HEK293T (cell line): ENCODE data around the gene SYNM.

ENCODE experiments used
- ARNT ChIP-seq: fragments of 450-650 bp; IDR thresholded peaks from 2 replicates; pipeline ENCODE4 v1.6.1; 2017; ENCODE audit warnings: mild to moderate bottlenecking
- BHLHE40 ChIP-seq: fragments of 450-650 bp; IDR thresholded peaks from 2 replicates; pipeline ENCODE4 v1.6.1; 2016; ENCODE audit warnings: mild to moderate bottlenecking, moderate library complexity, borderline replicate concordance
- ELF4 ChIP-seq: fragments of 450-650 bp; IDR thresholded peaks from 2 replicates; pipeline ENCODE4 v1.6.1; 2017; ENCODE audit warnings: antibody characterized with exemption
- FOXA1 ChIP-seq: fragments of 450-650 bp; IDR thresholded peaks from 2 replicates; pipeline ENCODE4 v1.6.1; 2016; ENCODE audit warnings: mild to moderate bottlenecking
- FOXK2 ChIP-seq: fragments of 450-650 bp; IDR thresholded peaks from 2 replicates; pipeline ENCODE4 v1.6.1; 2016; ENCODE audit warnings: mild to moderate bottlenecking
- FOXM1 ChIP-seq: fragments of 450-650 bp; IDR thresholded peaks from 2 replicates; pipeline ENCODE4 v1.6.1; 2017; ENCODE audit warnings: mild to moderate bottlenecking, borderline replicate concordance
- HDGF ChIP-seq: fragments of 450-650 bp; IDR thresholded peaks from 2 replicates; pipeline ENCODE4 v1.6.1; 2017; ENCODE audit warnings: antibody characterized with exemption, borderline replicate concordance
- L3MBTL2 ChIP-seq: fragments of 450-650 bp; conservative IDR thresholded peaks from 2 replicates; pipeline ENCODE4 v1.6.1; 2016; ENCODE audit warnings: mild to moderate bottlenecking
- LEF1 ChIP-seq: fragments of 450-650 bp; IDR thresholded peaks from 2 replicates; pipeline ENCODE4 v1.6.1; 2017; ENCODE audit warnings: mild to moderate bottlenecking, borderline replicate concordance
- SP1 ChIP-seq: fragments of 450-650 bp; IDR thresholded peaks from 2 replicates; pipeline ENCODE4 v1.6.1; 2017
- SUZ12 ChIP-seq: fragments of 450-650 bp; IDR thresholded peaks from 2 replicates; pipeline ENCODE4 v1.6.1; 2016; ENCODE audit warnings: mild to moderate bottlenecking
- ZNF384 ChIP-seq: fragments of 450-650 bp; IDR thresholded peaks from 2 replicates; pipeline ENCODE4 v1.6.1; 2016
- TF ChIP-seq, protein P1 (sequence below): fragments of 450-650 bp; IDR thresholded peaks from 2 replicates; pipeline ENCODE4 v1.6.1; 2016

DNA sequence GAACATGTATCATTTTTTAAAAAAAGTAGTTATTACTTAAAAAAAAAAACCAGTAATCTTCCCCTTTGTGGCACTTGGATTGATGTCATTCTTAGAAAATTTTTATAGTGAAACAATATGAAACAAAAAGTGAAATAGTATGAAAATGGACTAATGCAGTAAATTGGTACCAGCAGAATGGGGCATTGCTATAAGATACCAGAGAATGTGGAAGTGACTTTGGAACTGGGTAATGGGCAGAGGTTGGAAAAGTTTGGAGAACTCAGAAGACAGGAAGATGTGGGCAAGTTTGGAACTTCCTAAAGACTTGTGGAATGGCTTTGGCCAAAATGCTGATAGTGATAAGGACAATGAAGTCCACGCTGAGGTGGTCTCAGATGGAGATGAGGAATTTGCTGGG lies 77.9 kb downstream of the SYNM start:
- TF ChIP-seq ELF4 (no peak), SP1 (no peak), HDGF (no peak), SUZ12 (no peak), L3MBTL2 (no peak), FOXA1 (no peak), FOXK2 (no peak), FOXM1 (no peak), ARNT (no peak), LEF1 (no peak), ZNF384 (no peak), BHLHE40 (no peak)
- TF ChIP-seq, protein P1, sequence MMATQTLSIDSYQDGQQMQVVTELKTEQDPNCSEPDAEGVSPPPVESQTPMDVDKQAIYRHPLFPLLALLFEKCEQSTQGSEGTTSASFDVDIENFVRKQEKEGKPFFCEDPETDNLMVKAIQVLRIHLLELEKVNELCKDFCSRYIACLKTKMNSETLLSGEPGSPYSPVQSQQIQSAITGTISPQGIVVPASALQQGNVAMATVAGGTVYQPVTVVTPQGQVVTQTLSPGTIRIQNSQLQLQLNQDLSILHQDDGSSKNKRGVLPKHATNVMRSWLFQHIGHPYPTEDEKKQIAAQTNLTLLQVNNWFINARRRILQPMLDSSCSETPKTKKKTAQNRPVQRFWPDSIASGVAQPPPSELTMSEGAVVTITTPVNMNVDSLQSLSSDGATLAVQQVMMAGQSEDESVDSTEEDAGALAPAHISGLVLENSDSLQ = no peak
